ENCODE results near the gene DNAJC24. TPM values are rescaled to one million over a fixed set of nuclear protein-coding genes. Genes with fewer than 3 reads are reported as not detected.

The DNAJC24 gene
- total and polyA plus RNA-seq, 4 experiments from 2014 or later: 11.5 to 27.1 (median 20.3) TPM

GRCh38 chr11:31328697-31329096 lies 41.0 kb upstream of the DNAJC24 start:
- DNase-seq: no peak
- H3K36me3 Mint-ChIP-seq: no peaks in the 10 kb centered on the region
- Histone ChIP-seq H3K36me3 (ENCODE audit: insufficient read depth, low read length) (no peaks in the 10 kb centered on the region), H3K4me1 (ENCODE audit: insufficient read depth, low read length) (peaks cover 7% of the 10 kb centered on the region), H3K27ac (ENCODE audit: low read depth, low read length) (no peak overlapping the region), H3K27me3 (ENCODE audit: insufficient read depth, low read length) (no peaks in the 10 kb centered on the region), H3K4me3 (ENCODE audit: low read length in 2 of 2) (no peak overlapping the region), H3K9me3 (ENCODE audit: control insufficient read depth in 1 of 2, low read length in 2 of 2) (no peaks in the 10 kb centered on the region)
- H3K4me1 Mint-ChIP-seq: peaks cover 4 to 17% (median 8%) of the 10 kb centered on the region in 4 donors
- H3K27me3 Mint-ChIP-seq: peaks cover 3% of the 10 kb centered on the region in 2 donors
- no peak overlapping the region for H3K27ac Mint-ChIP-seq
- intact Hi-C loops (cut with micrococcal nuclease): no loop called here
- ChIA-PET CTCF (ENCODE audit: partially characterized antibody) (interaction anchor here (1.2 kb wide), 1 partner anchor 12 kb away, joined by 3 read pairs; no protein-coding TSS in a partner anchor), POLR2A (ENCODE audit: partially characterized antibody) (no interaction called here)
- peaks cover 0 to 8% (median 1%) of the 10 kb centered on the region in 8 donors for H3K9me3 Mint-ChIP-seq
- no peak overlapping the region for H3K4me3 Mint-ChIP-seq

GRCh38 chr11:31337806-31338205 lies 31.9 kb upstream of the DNAJC24 start:
- peaks cover 8 to 11% of the 10 kb centered on the region in 2 donors for H3K27me3 Mint-ChIP-seq
- CTCF ChIA-PET (ENCODE audit: partially characterized antibody): no interaction called here

GRCh38 chr11:31340903-31341572 lies 28.6 kb upstream of the DNAJC24 start:
- intact Hi-C loops (cut with micrococcal nuclease): loop anchor here (5.0 kb wide), 2 partner anchors 531 to 616 kb away; no protein-coding TSS in a partner anchor
- H3K27me3 Mint-ChIP-seq: peaks cover 9 to 10% of the 10 kb centered on the region in 2 donors
- Histone ChIP-seq H3K36me3 (ENCODE audit: insufficient read depth, low read length) (no peaks in the 10 kb centered on the region), H3K4me1 (ENCODE audit: insufficient read depth, low read length) (no peaks in the 10 kb centered on the region), H3K27me3 (ENCODE audit: insufficient read depth, low read length) (no peaks in the 10 kb centered on the region), H3K4me3 (ENCODE audit: low read length in 2 of 2) (no peak overlapping the region), H3K9me3 (ENCODE audit: control insufficient read depth in 1 of 2, low read length in 2 of 2) (no peaks in the 10 kb centered on the region), H3K27ac (ENCODE audit: low read depth, low read length) (no peak overlapping the region)
- peak; percentile 25 to 37 (median 29) for DNase-seq
- peaks cover 0 to 7% (median 0%) of the 10 kb centered on the region in 4 donors for H3K4me1 Mint-ChIP-seq
- H3K9me3 Mint-ChIP-seq: peaks cover 0 to 2% (median 0%) of the 10 kb centered on the region in 8 donors
- no peak overlapping the region for H3K4me3 Mint-ChIP-seq
- POLR2A ChIA-PET (ENCODE audit: partially characterized antibody): interaction anchor here (1.7 kb wide), 1 partner anchor 29 kb away, joined by 5 read pairs; the partner anchor contains the start of genes DCDC1 and DNAJC24
- no peaks in the 10 kb centered on the region for H3K36me3 Mint-ChIP-seq
- CTCF ChIA-PET (ENCODE audit: partially characterized antibody): interaction anchor here (0.9 to 2.0 kb wide), 8 partner anchors 11 to 836 kb away, joined by 3 to 6 read pairs (median 4); partner anchors contain the start of genes DCDC1 and DNAJC24
- no peak overlapping the region for H3K27ac Mint-ChIP-seq

More at GRCh38 chr11:31337806-31338205, 31.9 kb upstream of the DNAJC24 start:
- POLR2A ChIA-PET (ENCODE audit: partially characterized antibody): no interaction called here
- no peaks in the 10 kb centered on the region for H3K9me3 ChIP-seq (ENCODE audit: control insufficient read depth in 1 of 2, low read length in 2 of 2)
- no peaks in the 10 kb centered on the region for H3K4me1 ChIP-seq (ENCODE audit: insufficient read depth, low read length)
- Mint-ChIP-seq H3K4me3 (no peak overlapping the region), H3K9me3 (peaks cover 0 to 5% (median 2%) of the 10 kb centered on the region in 8 donors), H3K4me1 (peaks cover 0 to 7% (median 0%) of the 10 kb centered on the region in 4 donors), H3K36me3 (no peaks in the 10 kb centered on the region), H3K27ac (no peak overlapping the region)
- intact Hi-C loops (cut with micrococcal nuclease): no loop called here
- no peak overlapping the region for H3K27ac ChIP-seq (ENCODE audit: low read depth, low read length)
- no peak overlapping the region for H3K4me3 ChIP-seq (ENCODE audit: low read length in 2 of 2)
- DNase-seq: no peak
- H3K27me3 ChIP-seq (ENCODE audit: insufficient read depth, low read length): no peaks in the 10 kb centered on the region
- no peaks in the 10 kb centered on the region for H3K36me3 ChIP-seq (ENCODE audit: insufficient read depth, low read length)

GRCh38 chr11:31351168-31351567 lies 18.5 kb upstream of the DNAJC24 start:
- Mint-ChIP-seq H3K4me3 (no peak overlapping the region), H3K9me3 (no peaks in the 10 kb centered on the region)

DNA sequence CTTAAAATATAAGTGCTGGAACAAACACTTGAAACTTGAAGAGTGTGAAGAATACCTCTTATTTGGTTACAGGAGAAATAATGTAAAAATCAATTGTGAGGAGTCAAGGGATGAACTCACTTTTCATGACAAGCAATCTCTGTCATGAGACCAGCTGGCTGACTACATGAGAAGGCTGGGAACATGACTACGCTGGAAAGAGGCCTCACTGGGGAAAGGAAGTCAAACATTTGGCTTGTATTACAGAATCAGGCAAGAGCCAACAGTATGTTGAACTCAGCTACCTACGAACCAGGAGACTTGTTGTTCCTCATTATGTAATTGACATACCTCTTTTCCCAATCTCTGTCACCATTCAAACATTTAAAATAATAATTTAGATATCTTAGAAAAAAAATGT lies 14.5 kb upstream of the DNAJC24 start:
- ChIA-PET CTCF (ENCODE audit: partially characterized antibody) (no interaction called here), POLR2A (ENCODE audit: partially characterized antibody) (no interaction called here)
- peaks cover 0 to 8% of the 10 kb centered on the region in 2 donors for H3K27me3 Mint-ChIP-seq
- no peaks in the 10 kb centered on the region for H3K9me3 Mint-ChIP-seq
- no peaks in the 10 kb centered on the region for H3K4me1 Mint-ChIP-seq
- H3K4me3 Mint-ChIP-seq: no peak overlapping the region
- no peaks in the 10 kb centered on the region for H3K4me1 ChIP-seq (ENCODE audit: insufficient read depth, low read length)
- no peak for DNase-seq
- intact Hi-C loops (cut with micrococcal nuclease): no loop called here
- no peaks in the 10 kb centered on the region for H3K36me3 ChIP-seq (ENCODE audit: insufficient read depth, low read length)
- H3K27me3 ChIP-seq (ENCODE audit: insufficient read depth, low read length): no peaks in the 10 kb centered on the region
- no peak overlapping the region for H3K27ac ChIP-seq (ENCODE audit: low read depth, low read length)
- no peak overlapping the region for H3K4me3 ChIP-seq (ENCODE audit: low read length in 2 of 2)
- no peak overlapping the region for H3K27ac Mint-ChIP-seq
- no peaks in the 10 kb centered on the region for H3K36me3 Mint-ChIP-seq
- H3K9me3 ChIP-seq (ENCODE audit: control insufficient read depth in 1 of 2, low read length in 2 of 2): no peaks in the 10 kb centered on the region

More at GRCh38 chr11:31351168-31351567, 18.5 kb upstream of the DNAJC24 start:
- Mint-ChIP-seq H3K27ac (no peak overlapping the region), H3K4me1 (no peaks in the 10 kb centered on the region), H3K27me3 (peaks cover 5 to 10% of the 10 kb centered on the region in 2 donors), H3K36me3 (no peaks in the 10 kb centered on the region)
- CTCF ChIA-PET (ENCODE audit: partially characterized antibody): interaction anchor here (2.1 kb wide), 1 partner anchor 10 kb away, joined by 6 read pairs; no protein-coding TSS in a partner anchor
- intact Hi-C loops (cut with micrococcal nuclease): no loop called here
- POLR2A ChIA-PET (ENCODE audit: partially characterized antibody): no interaction called here
- no peaks in the 10 kb centered on the region for H3K27me3 ChIP-seq (ENCODE audit: insufficient read depth, low read length)
- no peaks in the 10 kb centered on the region for H3K36me3 ChIP-seq (ENCODE audit: insufficient read depth, low read length)
- H3K4me1 ChIP-seq (ENCODE audit: insufficient read depth, low read length): no peaks in the 10 kb centered on the region
- H3K27ac ChIP-seq (ENCODE audit: low read depth, low read length): no peak overlapping the region
- H3K9me3 ChIP-seq (ENCODE audit: control insufficient read depth in 1 of 2, low read length in 2 of 2): no peaks in the 10 kb centered on the region
- no peak for DNase-seq
- H3K4me3 ChIP-seq (ENCODE audit: low read length in 2 of 2): no peak overlapping the region

- no peaks in the 10 kb centered on the region for H3K9me3 ChIP-seq (ENCODE audit: control insufficient read depth in 1 of 2, low read length in 2 of 2)
- H3K4me3 ChIP-seq (ENCODE audit: low read length in 2 of 2): no peak overlapping the region
- Mint-ChIP-seq H3K36me3 (no peaks in the 10 kb centered on the region), H3K4me1 (peaks cover 0 to 5% (median 3%) of the 10 kb centered on the region in 4 donors), H3K9me3 (no peaks in the 10 kb centered on the region), H3K4me3 (no peak overlapping the region), H3K27ac (no peak overlapping the region), H3K27me3 (peaks cover 0 to 8% of the 10 kb centered on the region in 2 donors)
- intact Hi-C loops (cut with micrococcal nuclease): no loop called here
- no peak overlapping the region for H3K27ac ChIP-seq (ENCODE audit: low read depth, low read length)
- H3K4me1 ChIP-seq (ENCODE audit: insufficient read depth, low read length): no peaks in the 10 kb centered on the region
- ChIA-PET POLR2A (ENCODE audit: partially characterized antibody) (no interaction called here), CTCF (ENCODE audit: partially characterized antibody) (no interaction called here)
- DNase-seq: no peak
- no peaks in the 10 kb centered on the region for H3K27me3 ChIP-seq (ENCODE audit: insufficient read depth, low read length)
- H3K36me3 ChIP-seq (ENCODE audit: insufficient read depth, low read length): no peaks in the 10 kb centered on the region
These were observed 13.8 kb upstream of the DNAJC24 start for GRCh38 chr11:31355817-31356216.

- peaks cover 16 to 42% (median 30%) of the 10 kb centered on the region in 4 donors for H3K4me1 Mint-ChIP-seq
- peak overlapping the region in 4 of 7 donors; percentile 62 to 72 (median 63) for H3K27ac Mint-ChIP-seq
- H3K4me3 Mint-ChIP-seq: peak overlapping the region in 7 of 8 donors; percentile 22 to 64 (median 55)
- no peaks in the 10 kb centered on the region for H3K27me3 ChIP-seq (ENCODE audit: insufficient read depth, low read length)
- POLR2A ChIA-PET (ENCODE audit: partially characterized antibody): no interaction called here
- no peaks in the 10 kb centered on the region for H3K36me3 Mint-ChIP-seq
- H3K27ac ChIP-seq (ENCODE audit: low read depth, low read length): no peak overlapping the region
- intact Hi-C loops (cut with micrococcal nuclease): no loop called here
- DNase-seq: no peak
- peaks cover 0 to 1% (median 0%) of the 10 kb centered on the region in 8 donors for H3K9me3 Mint-ChIP-seq
- peaks cover 22% of the 10 kb centered on the region for H3K4me1 ChIP-seq (ENCODE audit: insufficient read depth, low read length)
- no peak overlapping the region for H3K4me3 ChIP-seq (ENCODE audit: low read length in 2 of 2)
- no peaks in the 10 kb centered on the region for H3K36me3 ChIP-seq (ENCODE audit: insufficient read depth, low read length)
- no peaks in the 10 kb centered on the region for H3K9me3 ChIP-seq (ENCODE audit: control insufficient read depth in 1 of 2, low read length in 2 of 2)
- H3K27me3 Mint-ChIP-seq: no peaks in the 10 kb centered on the region
- CTCF ChIA-PET (ENCODE audit: partially characterized antibody): interaction anchor here (1.0 kb wide), 1 partner anchor 8 kb away, joined by 3 read pairs; the partner anchor contains the start of genes DCDC1 and DNAJC24
These were observed 7.9 kb upstream of the DNAJC24 start for GRCh38 chr11:31361743-31362142.

All from CD4-positive, alpha-beta memory T cell (primary cell).